ENCODE results near the gene LCN15.
"Not testable (repeated sequence)": the region's sequence is repeated elsewhere in the genome, so short reads cannot be mapped to it uniquely, and the experiment has no call there.

The LCN15 gene

DNA sequence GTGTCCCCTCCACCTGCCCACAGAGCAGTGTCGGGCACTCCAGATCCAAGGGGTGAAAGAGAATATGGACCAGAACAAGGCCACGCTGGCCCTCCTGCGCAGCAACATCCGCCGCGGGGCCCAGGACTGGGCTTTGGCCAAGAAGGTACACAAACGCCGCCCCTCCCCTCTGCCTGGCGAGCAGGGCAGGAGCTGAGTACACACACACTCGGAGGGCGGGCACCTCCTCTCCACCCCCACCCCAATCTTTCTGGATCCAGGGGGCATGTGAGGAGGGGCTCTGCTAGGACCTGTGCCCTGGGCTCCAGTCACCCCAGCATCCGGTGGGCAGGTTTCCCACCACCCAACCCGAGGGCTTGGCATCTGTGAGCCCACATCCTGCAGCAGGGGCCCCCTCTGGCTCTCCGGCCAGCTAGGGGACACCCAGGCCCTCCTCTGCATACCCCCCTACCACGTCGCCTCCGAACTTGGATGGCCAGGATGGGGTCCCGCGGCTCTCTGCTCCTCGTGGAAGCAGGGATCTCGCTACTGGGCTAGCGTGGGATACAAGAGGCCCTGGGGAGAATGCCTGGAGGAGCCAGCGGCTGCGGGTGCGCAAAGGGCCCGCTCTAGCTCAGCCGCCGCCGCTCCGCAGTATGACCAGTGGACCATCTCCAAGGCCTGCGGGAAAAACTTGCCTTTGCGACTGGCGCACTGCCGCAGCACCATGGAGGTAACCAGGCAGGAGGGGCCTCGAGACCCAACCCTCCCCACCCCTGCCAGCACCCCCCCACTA, 34.9 kb upstream of the LCN15 start:
- peak overlapping the region; percentile 81 for H3K4me3 ChIP-seq (ENCODE audit: low read depth, low read length)

GRCh38 chr9:136798708-136799078, 34.4 kb upstream of the LCN15 start:
- H3K4me3 ChIP-seq (ENCODE audit: low read depth, low read length): peak overlapping the region; percentile 81
- DNase-seq (ENCODE audit: low read depth): no peak
- TF ChIP-seq, protein P1, sequence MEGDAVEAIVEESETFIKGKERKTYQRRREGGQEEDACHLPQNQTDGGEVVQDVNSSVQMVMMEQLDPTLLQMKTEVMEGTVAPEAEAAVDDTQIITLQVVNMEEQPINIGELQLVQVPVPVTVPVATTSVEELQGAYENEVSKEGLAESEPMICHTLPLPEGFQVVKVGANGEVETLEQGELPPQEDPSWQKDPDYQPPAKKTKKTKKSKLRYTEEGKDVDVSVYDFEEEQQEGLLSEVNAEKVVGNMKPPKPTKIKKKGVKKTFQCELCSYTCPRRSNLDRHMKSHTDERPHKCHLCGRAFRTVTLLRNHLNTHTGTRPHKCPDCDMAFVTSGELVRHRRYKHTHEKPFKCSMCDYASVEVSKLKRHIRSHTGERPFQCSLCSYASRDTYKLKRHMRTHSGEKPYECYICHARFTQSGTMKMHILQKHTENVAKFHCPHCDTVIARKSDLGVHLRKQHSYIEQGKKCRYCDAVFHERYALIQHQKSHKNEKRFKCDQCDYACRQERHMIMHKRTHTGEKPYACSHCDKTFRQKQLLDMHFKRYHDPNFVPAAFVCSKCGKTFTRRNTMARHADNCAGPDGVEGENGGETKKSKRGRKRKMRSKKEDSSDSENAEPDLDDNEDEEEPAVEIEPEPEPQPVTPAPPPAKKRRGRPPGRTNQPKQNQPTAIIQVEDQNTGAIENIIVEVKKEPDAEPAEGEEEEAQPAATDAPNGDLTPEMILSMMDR (IDR thresholded peaks at IDR 0.05; ENCODE audit: control insufficient read depth, extremely low read depth, insufficient read depth): no peak

More for the DNA sequence above, 34.9 kb upstream of the LCN15 start:
- DNase-seq (ENCODE audit: low read depth): no peak
- TF ChIP-seq, protein P1 (IDR thresholded peaks at IDR 0.05; ENCODE audit: control insufficient read depth, extremely low read depth, insufficient read depth): no peak

DNA sequence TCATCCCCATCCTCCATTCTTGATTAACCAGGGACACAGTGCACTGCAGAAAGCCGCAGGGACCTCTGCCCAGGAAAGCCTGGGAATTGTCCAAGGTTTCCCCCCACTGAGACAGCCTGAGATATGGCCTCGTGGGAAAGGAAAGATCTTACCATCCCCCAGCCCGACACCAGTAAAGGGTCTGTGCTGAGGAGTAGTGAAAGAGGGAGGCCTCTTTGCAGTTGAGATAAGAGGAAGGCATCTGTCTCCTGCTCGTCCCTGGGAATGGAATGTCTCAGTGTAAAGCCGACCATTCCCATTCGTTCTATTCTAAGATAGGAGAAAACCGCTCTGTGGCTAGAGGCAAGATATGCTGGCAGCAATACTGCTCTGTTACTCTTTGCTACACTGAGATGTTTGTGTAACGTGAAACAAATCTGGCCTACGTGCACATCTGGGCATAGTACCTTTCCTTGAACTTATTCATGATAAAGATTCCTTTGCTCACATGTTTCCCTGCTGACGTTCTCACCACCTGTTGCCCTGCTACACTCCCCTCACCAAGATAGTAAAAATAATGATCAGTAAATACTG, 32.5 kb upstream of the LCN15 start:
- DNase-seq (ENCODE audit: low read depth): peak; percentile 70
- not testable (repeated sequence) for H3K4me3 ChIP-seq (ENCODE audit: low read depth, low read length)

DNA sequence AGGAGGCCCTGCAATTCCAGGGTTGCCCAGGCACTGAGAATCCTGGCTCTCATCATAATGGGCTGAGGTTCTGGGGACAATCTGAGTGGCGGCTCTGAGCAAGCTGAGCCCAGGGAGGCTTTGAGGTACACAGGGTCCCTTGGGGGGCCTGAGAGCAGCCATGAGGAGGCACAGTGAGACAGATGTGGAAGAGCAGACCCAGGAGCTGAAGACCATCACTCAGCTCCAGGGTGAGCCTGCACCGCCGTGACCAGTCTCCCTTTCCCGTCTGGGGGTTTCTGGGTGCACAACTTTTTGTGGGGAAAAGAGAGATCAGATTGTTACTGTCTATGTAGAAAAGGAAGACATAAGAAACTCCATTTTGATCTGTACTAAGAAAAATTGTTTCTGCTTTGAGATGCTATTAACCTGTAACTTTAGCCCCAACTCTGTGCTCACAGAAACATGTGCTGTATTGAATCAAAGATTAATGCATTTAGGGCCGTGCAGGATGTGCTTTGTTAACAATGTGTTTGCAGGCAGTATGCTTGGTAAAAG, 32.0 kb upstream of the LCN15 start, which contains the start of gene CCDC183:
CCDC183 (plus strand) TSS at position 101 of the 537 bp plus-strand sequence; CDS start at position 161, 60 bp downstream.
- TF ChIP-seq, protein P1 (IDR thresholded peaks at IDR 0.05; ENCODE audit: control insufficient read depth, extremely low read depth, insufficient read depth): no peak
- H3K4me3 ChIP-seq (ENCODE audit: low read depth, low read length): no peak within 1 kb of the TSS
- no peak for DNase-seq (ENCODE audit: low read depth)

DNA sequence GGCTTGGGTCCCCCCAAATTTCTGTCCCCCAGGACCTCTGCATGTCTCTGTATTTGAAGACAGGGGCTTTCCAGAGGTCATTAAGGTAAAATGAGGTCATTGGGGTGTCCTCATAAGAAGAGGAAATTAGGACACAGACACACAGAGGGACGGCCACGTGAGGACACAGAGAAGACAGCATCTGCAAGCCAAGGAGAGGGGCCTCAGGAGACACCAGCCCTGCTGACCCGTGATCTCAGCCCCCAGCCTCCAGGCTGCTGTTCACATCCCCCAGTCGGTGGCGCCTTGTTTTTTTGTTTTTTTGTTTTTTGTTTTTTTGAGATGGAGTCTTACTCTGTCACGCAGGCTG, 30.7 kb upstream of the LCN15 start:
- DNase-seq (ENCODE audit: low read depth): no peak
- H3K4me3 ChIP-seq (ENCODE audit: low read depth, low read length): no peak overlapping the region
- TF ChIP-seq, protein P1 (IDR thresholded peaks at IDR 0.05; ENCODE audit: control insufficient read depth, extremely low read depth, insufficient read depth): no peak

GRCh38 chr9:136794281-136794999, 30.1 kb upstream of the LCN15 start:
- no peak for DNase-seq (ENCODE audit: low read depth)
- TF ChIP-seq, protein P1 (IDR thresholded peaks at IDR 0.05; ENCODE audit: control insufficient read depth, extremely low read depth, insufficient read depth): no peak
- no peak overlapping the region for H3K4me3 ChIP-seq (ENCODE audit: low read depth, low read length)

Data from LNCaP clone FGC (cell line).